ENCODE data around the gene EML3.
"Not testable (repeated sequence)": the region's sequence is repeated elsewhere in the genome, so short reads cannot be mapped to it uniquely, and the experiment has no call there.

EML3 gene

DNA sequence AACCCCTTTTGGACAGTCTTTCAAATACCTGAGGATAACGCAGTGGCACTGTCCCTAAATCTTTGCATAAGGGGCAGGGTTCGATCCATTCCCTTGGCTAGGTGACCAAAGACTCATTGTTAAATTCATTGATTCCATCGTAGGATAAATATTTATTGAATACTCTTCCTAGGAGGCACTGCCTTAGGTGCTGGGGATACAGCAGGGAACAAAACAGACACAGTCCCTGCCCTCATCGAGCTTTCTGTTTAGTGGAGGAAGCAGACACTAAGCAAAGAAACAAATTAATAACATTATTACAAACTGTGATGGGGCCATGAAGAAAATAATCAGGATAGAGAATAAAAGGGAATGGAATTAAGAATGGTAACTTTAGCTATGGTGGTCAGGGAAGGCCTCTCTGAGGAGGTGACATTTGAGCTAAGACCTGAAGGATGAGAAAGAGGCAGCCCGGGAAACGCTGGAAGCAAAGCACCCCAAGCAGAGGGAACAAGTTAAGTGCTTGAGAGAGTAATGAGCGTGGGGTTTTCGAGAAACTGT is 8.5 kb upstream of the EML3 start:
- no peak for DNase-seq

DNA sequence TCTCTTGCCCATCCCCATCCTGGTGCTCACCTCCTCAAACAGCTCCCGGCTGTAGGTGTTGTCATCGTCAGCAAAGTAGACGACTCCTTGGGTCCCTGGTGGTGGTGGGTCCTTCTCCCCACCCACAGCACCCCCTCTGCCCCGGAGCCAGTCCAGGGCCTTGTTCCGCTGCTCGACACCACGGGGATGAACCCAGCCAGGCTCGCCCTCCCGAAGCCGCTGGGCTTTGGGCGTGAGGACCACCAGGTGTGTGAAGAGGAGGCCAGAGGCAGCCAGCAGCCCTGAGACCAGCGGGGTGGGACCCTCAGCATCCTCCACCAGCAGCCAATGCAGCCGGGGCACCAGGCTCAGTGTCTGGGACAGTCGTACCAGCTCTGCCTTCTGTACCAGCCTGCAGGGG is 4.4 kb upstream of the EML3 start:
- DNase-seq = not testable (repeated sequence)

DNA sequence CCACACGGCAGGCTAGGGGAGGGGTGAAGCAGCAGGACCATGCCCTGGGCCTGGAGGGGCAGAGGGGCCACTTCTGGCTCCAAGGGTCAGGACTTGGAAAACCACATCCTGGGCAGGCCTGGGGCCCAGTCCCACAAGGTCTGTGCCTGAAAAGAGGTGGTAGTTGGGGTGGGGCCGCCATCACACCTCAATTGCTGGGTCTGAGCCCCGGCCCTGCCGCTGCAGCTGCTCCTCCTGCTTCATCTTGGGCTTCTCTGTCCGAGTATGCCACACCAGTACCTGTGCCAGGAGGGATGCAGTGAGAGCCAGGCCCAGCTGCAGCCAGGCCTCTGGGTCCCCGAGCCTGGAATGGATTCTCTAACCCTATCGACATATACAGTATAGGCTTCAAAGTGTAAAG is 2.9 kb upstream of the EML3 start:
- DNase-seq = no peak

DNA sequence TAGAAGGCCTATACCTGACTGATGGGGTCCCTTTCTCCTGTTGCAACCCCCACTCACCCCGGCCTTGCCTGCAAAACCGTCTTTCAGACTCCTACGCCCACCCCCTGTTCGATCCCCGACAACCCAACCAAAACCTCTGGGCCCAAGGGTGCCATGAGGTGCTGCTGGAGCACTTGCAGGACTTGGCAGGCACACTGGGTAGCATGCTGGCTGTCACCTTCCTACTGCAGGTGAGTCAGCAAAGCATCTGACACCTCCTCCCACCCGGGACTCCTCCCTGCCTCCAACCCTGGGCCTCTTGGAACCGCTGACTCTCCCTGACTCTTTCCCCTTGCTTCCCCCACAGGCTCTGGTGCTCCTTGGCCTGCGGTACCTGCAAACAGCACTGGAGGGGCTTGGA is 1.7 kb upstream of the EML3 start:
- no peak for DNase-seq

DNA sequence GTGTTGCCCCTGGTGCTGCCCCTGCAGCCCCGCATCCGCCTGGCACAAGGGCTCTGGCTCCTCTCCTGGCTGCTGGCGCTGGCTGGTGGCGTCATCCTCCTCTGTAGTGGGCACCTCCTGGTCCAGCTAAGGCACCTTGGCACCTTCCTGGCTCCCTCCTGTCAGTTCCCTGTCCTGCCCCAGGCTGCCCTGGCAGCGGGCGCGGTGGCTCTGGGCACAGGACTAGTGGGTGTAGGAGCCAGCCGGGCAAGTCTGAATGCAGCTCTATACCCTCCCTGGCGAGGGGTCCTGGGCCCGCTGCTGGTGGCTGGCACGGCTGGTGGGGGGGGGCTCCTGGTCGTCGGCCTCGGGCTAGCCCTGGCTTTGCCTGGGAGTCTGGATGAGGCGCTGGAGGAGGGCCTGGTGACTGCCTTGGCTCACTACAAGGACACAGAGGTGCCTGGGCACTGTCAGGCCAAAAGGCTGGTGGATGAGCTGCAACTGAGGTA is 760 bp upstream of the EML3 start:
- no peak for DNase-seq

DNA sequence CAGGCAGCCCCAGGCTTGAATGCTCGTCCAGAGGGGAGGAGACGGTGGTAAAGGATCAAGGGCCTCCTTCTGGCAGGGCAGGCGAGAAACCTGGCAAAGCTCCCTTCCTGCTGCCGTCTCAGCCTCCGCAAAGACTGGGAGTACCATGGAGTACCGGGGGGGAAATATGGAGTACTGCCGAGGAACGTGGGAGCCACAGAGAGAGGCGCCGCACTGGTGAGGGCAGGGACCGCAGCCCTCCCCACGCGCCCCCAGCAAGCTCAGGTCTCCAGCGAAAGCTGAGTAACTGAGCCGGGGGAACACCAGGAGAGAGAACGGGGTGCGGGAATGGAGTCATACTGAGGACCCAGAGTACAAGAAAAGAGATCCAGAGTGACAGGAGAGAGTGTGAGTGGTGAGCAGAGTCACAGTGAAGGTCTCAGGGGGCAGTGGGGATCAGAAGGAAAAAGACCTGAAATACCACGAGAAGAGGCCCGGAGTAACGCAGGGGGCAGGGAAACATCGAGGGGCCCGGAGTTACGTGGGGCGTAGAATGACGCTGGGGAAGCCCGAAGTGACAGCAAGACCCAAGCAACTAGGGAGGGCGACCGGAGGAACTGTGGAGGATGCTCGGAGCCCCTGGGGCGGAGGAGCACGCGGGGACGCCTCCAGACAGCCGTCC is 740 bp downstream of the EML3 start:
- peak in 1 of 2 donors; percentile 30 for DNase-seq

DNA sequence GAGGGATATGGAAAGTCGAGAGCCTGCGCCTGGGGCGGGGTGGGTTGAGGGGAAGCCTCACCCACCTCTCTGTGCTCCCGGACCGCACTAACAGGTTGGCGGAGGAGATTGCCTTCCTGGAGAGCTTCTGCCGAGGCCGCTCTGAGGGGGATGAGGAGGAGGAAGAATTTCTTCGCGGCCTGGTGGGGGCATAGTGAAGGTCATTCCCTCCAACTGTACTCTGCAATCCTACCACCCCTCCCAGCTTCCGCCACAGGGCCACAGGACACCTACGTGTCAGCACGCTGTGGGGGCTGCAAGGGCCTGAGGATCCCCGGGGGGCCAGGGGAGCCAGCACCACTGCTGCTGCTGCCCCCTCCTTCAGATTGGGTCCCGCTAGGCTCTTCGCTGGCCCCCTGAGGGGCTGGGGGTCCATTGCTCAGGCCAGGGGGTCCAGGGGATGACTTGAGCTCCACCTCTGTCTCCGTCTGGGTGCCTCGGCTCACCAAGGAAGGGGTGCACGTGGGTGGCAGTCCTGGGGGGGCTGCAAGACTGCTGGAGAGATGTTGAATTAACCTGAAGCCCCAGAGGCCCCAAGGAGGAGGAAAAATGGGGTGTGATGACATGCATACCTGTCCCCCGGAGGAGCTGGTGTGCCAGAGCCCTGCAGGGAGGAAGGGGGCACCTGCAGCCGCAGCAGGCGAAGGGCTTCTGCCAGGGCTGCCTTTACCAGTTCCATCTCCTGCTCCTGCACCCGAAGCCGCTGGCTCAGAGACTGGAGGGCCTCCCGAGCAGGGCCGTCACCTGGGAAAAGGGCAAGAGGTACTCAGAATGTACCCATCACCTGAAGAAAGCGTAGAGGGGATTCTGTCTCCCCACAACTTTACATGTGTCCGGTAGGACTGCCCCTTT is 1.5 kb downstream of the EML3 start:
- no peak for DNase-seq

DNA sequence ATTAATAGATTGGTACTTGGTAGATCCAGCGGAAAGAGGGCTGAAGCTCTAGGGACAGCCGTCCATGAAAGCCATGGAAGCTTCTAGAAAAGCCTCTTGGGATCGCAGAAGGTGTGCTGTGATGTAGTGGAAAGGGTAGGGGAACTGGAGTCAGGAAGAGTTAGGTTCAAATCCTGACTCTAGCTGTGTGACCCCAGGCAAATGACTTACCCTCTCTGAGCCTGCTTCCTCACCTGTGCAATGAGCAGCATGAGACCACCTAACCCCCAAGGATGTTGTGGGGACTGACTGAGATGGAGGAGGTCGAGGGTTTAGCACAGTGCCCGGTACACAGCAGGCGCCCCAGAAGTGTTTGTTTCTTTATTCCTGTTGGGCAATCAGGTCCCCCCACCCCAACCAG is 2.2 kb downstream of the EML3 start:
- no peak for DNase-seq

DNA sequence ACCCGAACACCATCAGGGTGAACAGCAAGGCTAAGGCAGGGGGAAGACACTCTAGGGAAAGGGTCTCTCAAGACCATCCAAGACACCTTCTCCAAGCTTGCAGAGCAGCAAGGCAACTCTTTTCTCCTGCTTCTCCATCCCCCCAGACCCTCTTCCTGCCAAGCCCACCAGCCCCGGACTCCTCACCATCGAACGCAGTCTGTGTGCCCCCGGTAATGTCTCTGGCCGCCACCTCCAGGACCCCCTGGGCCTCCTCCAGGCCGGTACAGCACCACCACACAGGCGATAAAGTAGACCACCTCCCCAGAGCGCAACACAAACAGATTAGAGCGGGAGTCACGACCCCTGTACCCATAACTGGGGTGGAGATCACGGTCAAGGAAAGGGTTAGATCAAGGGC is 3.8 kb downstream of the EML3 start:
- no peak for DNase-seq

DNA sequence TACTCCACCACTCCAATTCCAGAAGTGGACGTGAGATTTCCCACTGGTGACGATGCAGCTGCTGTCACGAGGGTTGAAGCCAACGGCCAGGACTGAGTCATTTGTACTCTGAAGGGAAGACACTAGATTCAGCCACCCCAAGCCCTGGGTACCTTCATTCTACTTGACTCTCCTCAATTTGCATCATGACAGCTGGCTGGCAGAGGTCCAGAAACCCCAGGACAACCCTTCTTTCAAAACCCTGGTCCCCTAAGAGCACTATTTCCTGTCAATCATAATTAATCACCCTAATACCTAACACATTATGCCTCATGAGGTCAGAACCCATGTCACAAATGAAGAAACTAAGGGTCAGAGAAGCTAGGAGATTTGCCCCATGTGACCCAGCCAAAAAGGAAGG is 4.9 kb downstream of the EML3 start:
- DNase-seq = peak in 1 of 2 donors; percentile 36

DNA sequence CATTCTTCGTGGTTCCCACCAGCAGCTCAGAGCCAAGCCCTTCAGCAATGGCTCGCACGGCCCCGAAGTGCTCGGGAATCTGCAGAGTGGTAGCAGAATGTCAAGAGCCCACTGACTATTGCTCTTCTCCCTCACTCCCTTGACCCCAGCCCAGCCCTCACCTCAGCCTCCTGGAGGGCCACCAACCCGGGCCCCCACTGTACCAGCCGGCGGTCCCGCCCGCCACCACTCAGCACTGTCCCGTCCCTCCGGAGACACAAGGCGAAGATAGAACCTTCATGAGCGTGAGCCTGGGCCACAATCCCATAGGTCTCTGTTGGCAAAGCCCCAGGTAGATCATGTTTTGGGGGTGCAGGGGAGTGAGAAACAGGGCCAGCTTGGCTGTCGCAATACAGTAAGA is 6.7 kb downstream of the EML3 start:
- no peak for DNase-seq

DNA sequence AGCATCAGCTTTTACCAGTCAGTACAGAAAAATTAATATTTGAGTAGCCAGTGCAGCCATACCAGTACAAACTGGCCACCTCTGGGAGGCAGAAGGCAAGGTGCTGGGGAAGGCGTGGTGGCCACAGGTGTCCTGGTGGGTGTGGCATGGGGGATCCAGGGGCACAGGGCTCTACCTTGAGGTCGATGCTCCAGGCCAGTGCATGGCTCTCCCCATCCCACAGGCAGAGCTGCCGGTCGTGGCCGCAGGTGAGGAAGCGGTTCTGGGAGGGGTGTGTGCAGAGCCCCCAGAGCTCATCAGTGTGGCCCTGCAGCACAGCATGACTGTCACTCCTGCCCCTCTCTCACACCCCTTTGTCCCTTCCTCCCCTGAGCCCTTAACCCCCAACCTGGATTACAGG is 7.1 kb downstream of the EML3 start:
- no peak for DNase-seq

DNA sequence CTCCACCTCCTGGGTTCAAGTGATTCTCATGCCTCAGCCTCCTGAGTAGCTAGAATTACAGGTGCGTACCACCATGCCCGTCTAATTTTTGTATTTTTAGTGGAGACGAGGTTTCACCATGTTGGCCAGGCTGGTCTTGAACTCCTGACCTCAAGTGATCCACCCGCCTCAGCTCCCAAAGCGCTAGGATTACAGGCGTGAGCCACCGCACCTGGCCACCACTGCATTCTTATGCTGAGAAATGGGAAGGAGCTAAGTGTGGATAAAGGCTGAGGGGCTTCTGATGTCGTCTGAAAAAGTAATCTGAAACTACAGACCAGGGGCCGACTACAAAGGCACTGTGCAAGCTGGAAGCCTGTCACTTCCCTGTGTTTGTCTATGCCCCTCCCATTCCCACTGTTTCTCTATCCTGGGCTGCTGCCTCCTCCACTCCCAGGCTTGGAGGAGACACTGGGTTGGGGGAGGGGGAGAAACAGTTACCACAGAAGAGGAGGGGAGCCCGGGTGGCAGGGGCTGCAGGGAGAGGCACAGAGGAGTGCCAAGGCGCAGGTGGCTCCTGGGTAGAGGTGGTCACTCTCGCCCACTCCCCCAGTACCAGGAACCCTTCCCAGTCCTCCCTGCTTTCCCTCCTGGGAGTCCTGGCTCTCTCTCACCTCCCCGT is 8.0 kb downstream of the EML3 start:
- no peak for DNase-seq

DNA sequence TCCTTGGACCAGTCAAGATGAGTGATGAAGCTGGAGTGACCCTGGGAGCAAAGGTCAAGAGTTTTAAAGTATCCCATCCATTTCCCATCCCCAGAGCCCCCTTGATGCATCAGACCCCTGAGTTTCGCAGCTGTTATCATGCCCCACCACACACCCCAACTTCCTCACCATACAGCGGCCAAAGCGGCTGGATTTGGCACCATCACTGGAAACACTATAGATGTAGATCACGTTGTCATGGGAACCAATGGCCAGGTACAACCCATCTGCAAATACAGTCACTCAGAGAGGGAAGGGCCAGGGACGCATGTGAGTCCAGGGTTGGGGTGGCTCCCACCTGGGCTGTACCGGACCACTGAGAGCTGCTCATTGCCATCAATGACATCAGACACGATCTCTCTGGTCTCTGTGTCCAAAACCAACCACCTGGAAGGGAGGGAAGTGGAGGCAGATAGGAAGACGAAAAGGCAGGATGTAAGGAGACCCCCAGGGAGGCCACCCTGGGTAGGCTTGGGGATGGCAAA is 8.7 kb downstream of the EML3 start:
- DNase-seq = no peak

DNA sequence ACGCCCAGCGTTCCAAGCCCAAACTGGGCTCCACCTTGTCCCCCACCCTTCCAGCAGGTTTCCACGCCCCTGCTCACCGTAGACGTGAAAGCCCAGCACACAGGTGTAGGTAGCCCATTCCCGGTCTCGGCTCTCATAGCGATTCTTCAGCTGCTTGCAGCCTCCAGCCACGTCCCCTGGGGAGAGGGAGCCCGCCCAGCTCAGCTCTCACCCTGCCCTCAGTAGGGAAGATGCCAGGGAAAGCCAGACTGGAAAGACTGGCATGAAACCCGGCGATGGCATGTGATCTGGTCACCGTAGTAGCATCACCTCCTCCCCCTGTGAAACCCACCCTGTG is 9.5 kb downstream of the EML3 start:
- DNase-seq = no peak

DNA sequence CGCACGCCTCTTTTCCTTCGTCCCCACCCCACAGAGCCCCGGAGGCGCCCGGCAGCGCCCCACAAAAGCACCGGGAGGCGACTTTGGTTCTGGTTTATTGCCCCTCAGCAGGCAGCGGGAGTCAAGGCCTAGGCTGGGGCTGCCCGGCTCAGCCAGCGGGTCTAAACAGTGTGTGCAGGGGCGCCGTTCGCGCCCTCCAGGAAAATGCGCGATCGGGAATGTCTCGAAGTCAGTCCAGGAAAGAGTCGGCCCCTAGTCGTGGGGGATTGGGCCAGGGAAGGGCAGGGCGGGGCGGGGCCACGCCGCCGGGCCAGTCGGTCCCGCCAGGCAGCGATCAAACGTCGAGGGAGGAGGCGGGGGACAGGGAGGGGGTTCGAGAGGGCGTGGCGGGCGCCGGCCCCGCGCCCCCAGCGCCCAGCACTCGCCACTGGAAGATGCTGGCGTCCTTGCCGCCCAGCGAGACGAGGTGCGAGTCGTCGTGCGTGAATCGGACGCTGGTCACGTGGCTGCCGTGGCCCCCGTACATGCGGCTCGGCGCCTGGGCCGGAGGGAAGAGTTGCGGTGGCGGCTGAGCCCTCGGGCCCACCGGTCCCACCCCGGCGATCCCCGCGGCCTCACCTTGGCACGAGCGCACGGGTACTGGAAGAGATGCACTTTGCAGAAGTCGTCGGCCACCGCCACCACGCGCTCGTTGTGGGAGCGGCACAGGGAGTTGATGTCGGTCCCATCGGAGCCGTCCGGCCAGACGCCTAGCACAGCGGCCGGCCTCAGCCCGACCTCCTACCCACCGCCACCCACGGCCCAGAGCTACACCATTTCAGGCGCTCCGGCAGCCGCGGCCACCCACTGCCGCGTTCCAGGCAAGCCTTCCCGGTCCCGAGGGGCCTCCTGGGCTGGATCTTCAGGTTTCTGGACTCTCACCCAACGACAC is 10.2 kb downstream of the EML3 start:
- peak in 1 of 2 donors; percentile 70 for DNase-seq

DNA sequence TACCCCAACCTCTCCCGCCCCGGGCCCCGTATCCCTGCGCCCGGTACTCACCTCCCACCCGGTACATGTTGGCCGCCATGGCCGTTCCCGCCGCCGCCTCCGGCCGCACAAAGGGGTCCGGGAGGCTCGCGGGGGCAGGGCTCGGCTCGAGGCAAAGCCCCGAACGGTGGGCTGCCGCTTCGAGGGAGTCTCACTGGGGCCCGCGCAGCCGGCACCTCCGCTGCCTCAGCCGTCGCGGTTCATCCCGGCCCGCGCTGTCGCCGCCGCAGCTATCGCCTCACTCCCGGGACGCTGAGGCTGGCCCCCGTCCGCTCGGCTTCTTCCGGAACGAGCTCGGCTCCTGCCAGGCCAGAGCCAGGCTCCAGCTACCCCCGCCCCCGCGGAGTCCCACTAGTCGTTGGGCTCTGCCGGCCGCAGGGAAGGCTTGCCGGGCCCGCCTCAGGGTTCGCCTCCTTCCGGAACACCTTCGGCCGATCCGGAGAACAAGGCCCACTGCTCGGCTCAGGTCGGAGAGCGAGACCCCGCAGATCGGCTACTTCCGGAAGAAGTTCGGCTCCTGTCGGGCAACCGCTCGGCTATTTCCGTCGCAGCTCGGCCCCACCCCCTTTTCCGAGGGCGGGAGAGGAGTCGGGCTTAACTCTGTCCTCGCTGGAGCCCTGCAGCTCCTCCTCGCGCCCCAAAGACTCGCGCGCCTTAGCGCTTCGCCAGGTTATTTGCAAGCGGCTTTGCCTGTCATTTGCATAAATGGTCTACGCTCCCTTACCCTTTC is 11.0 kb downstream of the EML3 start, which contains the start of gene MTA2:
TSS of gene MTA2 (minus strand) at position 494 of the 769 bp plus-strand sequence. CDS start at position 79, 415 bp downstream.
- peak; percentile 93 to 96 for DNase-seq

DNA sequence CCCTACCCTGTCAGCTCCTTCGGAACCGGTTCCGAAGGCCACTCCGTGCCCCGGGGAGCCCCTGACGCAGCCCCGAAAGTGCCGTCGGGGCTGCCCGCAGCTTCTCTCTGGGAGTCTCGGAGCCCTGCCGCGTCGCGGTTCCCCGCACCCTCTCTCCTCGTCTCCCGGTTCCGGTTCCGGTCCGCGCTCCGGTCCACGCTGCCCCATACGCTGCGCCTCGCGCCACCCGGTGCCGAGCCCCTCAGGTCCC is 11.5 kb downstream of the EML3 start:
- DNase-seq = peak in 1 of 2 donors; percentile 42

DNA sequence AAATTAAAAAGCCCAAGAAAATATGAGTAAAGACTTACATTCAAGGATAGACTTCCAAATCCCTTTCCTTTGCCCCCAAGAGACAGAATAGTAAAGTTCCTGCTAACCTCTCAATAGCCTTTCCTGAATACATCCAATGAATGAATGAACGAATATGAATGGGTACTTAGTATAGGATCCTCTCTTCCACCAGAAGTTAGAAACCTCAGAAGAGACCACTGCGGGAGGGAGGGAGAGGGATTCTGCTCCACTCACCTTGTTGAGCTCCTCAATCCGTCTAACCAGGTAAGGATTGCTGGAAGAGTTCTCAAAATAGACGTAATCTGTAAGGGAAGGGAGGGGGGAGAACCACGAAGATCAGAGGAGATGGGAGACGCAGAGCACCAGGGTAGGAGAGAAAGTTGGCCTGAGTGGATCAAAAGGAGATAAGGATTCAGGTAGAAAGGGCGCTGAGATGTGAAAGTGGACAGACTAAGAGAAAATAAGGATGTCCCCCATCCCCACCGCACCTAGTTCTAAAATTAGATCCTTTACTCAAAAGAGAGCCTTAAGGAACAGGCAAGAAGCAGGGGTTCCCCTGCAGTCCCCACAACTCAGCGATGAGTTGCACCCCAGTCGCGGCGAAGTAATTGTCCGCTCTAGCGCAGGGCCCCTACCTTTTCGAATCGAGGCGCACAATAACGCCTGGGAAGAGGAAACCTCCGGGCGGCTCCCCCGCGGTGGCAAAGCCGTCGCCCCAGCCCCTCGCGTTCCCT is 12.0 kb downstream of the EML3 start:
- DNase-seq = no peak

DNA sequence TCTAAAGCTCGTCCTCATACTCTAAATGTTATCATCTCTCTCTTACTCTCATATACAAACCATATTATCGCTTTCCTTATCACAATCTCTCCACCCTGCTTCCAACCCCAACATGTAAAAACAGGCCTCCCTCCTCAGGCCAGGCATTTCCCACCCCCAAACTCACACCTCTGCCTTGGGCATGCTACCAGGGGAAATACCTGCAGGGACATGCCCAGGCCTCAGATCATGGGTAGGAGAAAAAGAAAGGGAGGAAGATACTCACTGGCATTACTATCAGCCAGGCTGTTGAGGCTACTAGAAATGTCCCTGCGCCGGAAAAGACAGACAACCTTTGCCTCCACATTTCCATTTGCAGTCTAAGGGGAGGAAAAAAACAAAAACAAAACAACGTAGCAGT is 12.7 kb downstream of the EML3 start:
- no peak for DNase-seq
